ENCODE measurements around the gene ZBTB37. TPM values are rescaled to one million over a fixed set of nuclear protein-coding genes. Genes with fewer than 3 reads are reported as not detected.
A peak's percentile ranks its signal among the peaks of the same experiment; 100 is the strongest.

Gene ZBTB37
- total and polyA plus RNA-seq, 9 of the 15 experiments (the other 6 are each of a cell fraction or from before 2014, with no cell fraction given), result 1.3 to 13.9 (median 5.4) TPM

- TF ChIP-seq NR4A1 (CRISPR knock-in tag; IDR thresholded peaks at IDR 0.05), result no peak
- TF ChIP-seq NR4A1 (tag; IDR thresholded peaks at IDR 0.05), result no peak
- TF ChIP-seq, protein P1, sequence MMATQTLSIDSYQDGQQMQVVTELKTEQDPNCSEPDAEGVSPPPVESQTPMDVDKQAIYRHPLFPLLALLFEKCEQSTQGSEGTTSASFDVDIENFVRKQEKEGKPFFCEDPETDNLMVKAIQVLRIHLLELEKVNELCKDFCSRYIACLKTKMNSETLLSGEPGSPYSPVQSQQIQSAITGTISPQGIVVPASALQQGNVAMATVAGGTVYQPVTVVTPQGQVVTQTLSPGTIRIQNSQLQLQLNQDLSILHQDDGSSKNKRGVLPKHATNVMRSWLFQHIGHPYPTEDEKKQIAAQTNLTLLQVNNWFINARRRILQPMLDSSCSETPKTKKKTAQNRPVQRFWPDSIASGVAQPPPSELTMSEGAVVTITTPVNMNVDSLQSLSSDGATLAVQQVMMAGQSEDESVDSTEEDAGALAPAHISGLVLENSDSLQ (IDR thresholded peaks at IDR 0.05), result no peak
- TF ChIP-seq RBM14 (IDR thresholded peaks at IDR 0.05; ENCODE audit: borderline replicate concordance, insufficient read depth, low read depth, low read length), result no peak
- TF ChIP-seq TEAD1 (CRISPR knock-in tag; IDR thresholded peaks at IDR 0.05), result peak in 1 of 2 experiments; percentile 87; a peak in 2 of 4 replicates
- no peak for TF ChIP-seq PTTG1 (tag; IDR thresholded peaks at IDR 0.05; ENCODE audit: low read depth)
- TF ChIP-seq SMC3 (conservative IDR thresholded peaks at IDR 0.05; ENCODE audit: insufficient read depth, low read depth, low read length), result 0 out of 2 replicates have a peak, but pooled peaks have one; percentile 25
- no peak for TF ChIP-seq GMEB1 (CRISPR knock-in tag; IDR thresholded peaks at IDR 0.05)
- TF ChIP-seq WHSC1 (IDR thresholded peaks at IDR 0.05; ENCODE audit: low read length), result no peak
- TF ChIP-seq ZNF639 (CRISPR knock-in tag; conservative IDR thresholded peaks at IDR 0.05 in 1 of 2, IDR thresholded peaks at IDR 0.05 in 1 of 2), result no peak
- no peak for TF ChIP-seq ZNF3 (CRISPR knock-in tag; IDR thresholded peaks at IDR 0.05)
- no peak for TF ChIP-seq ZNF133 (CRISPR knock-in tag; IDR thresholded peaks at IDR 0.05)
- no peak for TF ChIP-seq STAG1 (CRISPR knock-in tag; IDR thresholded peaks at IDR 0.05; ENCODE audit: borderline replicate concordance)
- no peak for TF ChIP-seq CEBPG (CRISPR knock-in tag; IDR thresholded peaks at IDR 0.05)
- TF ChIP-seq CEBPG (tag; conservative IDR thresholded peaks at IDR 0.05 in 1 of 2, IDR thresholded peaks at IDR 0.05 in 1 of 2), result no peak
These were observed 4.7 kb upstream of the ZBTB37 start (continued) for GRCh38 chr1:173863224-173864161.

Measured in K562 (cell line).